GM18951 (cell line): ENCODE results near the gene EPN1.

Source experiments
- POLR2A ChIP-seq: IDR thresholded peaks from 4 replicates; pipeline ENCODE4 v1.6.1; 2011; ENCODE audit warnings: mild to moderate bottlenecking; ENCODE audit not compliant: insufficient read length, insufficient read depth; ENCODE audit errors: extremely low read depth
- in situ Hi-C: fragments of 300-500 bp; cut with MboI; formaldehyde crosslinking; loops from one replicate; pipeline ENCODE4 v1.12.0; 2022; ENCODE audit warnings: low sequenced_read_pairs, mixed read lengths, inconsistent platforms; ENCODE audit not compliant: unreplicated experiment

EPN1 gene

GRCh38 chr19:55674841-55675660 lies at the start of gene EPN1:
Gene EPN1 (plus strand): TSS chr19:55675226. CDS start chr19:55678628, 3,402 bp downstream.
- in situ Hi-C loops, result no loop called here

GRCh38 chr19:55626350-55626749 lies 48.7 kb upstream of the EPN1 start:
- in situ Hi-C loops, result no loop called here
- no peak for TF ChIP-seq POLR2A

More at GRCh38 chr19:55674841-55675660, at the start of gene EPN1:
- TF ChIP-seq POLR2A, result peak; percentile 73

GRCh38 chr19:55632463-55632834 lies 42.6 kb upstream of the EPN1 start:
- in situ Hi-C loops, result loop anchor here (5.0 kb wide), 1 partner anchor 130 kb away; no protein-coding TSS in a partner anchor
- TF ChIP-seq POLR2A, result no peak

- TF ChIP-seq POLR2A, result no peak
- in situ Hi-C loops, result loop anchor here (5.0 kb wide), 1 partner anchor 132 kb away; no protein-coding TSS in a partner anchor
Observed at GRCh38 chr19:55633861-55634260, 41.2 kb upstream of the EPN1 start.

GRCh38 chr19:55635334-55635717 lies 39.7 kb upstream of the EPN1 start:
- in situ Hi-C loops, result no loop called here
- TF ChIP-seq POLR2A, result no peak

GRCh38 chr19:55635856-55636440 lies 39.1 kb upstream of the EPN1 start:
- no peak for TF ChIP-seq POLR2A
- in situ Hi-C loops, result no loop called here

- in situ Hi-C loops, result no loop called here
- TF ChIP-seq POLR2A, result no peak
Observed at GRCh38 chr19:55636723-55637122, 38.3 kb upstream of the EPN1 start.

- no peak for TF ChIP-seq POLR2A
- in situ Hi-C loops, result no loop called here
Observed at GRCh38 chr19:55637534-55637933, 37.5 kb upstream of the EPN1 start.

- no peak for TF ChIP-seq POLR2A
- in situ Hi-C loops, result no loop called here
Observed at GRCh38 chr19:55638864-55639359, 36.1 kb upstream of the EPN1 start.

- no peak for TF ChIP-seq POLR2A
- in situ Hi-C loops, result no loop called here
Observed at GRCh38 chr19:55640043-55640576, 34.9 kb upstream of the EPN1 start.

- TF ChIP-seq POLR2A, result peak; percentile 52
- in situ Hi-C loops, result no loop called here
Observed at GRCh38 chr19:55640577-55641425, 34.2 kb upstream of the EPN1 start, which contains the start of gene ZNF580. Gene ZNF580 (plus strand): TSS chr19:55641002. CDS start chr19:55642509, 1,507 bp downstream.

- in situ Hi-C loops, result no loop called here
- TF ChIP-seq POLR2A, result no peak
Observed at GRCh38 chr19:55641426-55642152, 33.4 kb upstream of the EPN1 start.
